GM12878 (cell line): ENCODE data around the gene UBR7. TPM values are rescaled to one million over a fixed set of nuclear protein-coding genes. Genes with fewer than 3 reads are reported as not detected.
"Not testable (repeated sequence)": the region's sequence is repeated elsewhere in the genome, so short reads cannot be mapped to it uniquely, and the experiment has no call there.

Experiments
- ATAC-seq: fragments of 200-7000 bp; cut with Tn5 transposase; 3 replicates; pipeline ENCODE4 v1.9.1; 2020; ENCODE audit warnings: mild to moderate bottlenecking, moderate library complexity
- BruUV-seq: library from RNA; stranded (reverse); fragments of 400-500 nt; replicated peaks from 2 replicates; lab custom pipeline; 2021; lab: Mats Ljungman, UMichigan
- CTCF ChIA-PET: fragments of 300-600 bp; sonication (Branson Sonifier 250); formaldehyde crosslinking; extraction: SDS; loops from one replicate; lab custom pipeline; 2021; ENCODE audit warnings: inconsistent platforms; lab: Yijun Ruan, JAX
- POLR2A ChIA-PET: fragments of 350-600 bp; formaldehyde crosslinking; extraction: SDS; loops from one replicate; lab custom pipeline; 2021; ENCODE audit warnings: inconsistent platforms; lab: Charles Lee
- RAD21 ChIA-PET: fragments of 300-600 bp; sonication (Branson Sonifier 250); formaldehyde crosslinking; loops from one replicate; lab custom pipeline; 2023; ENCODE audit warnings: antibody characterized with exemption; ENCODE audit not compliant: unreplicated experiment; lab: Charles Lee
- SMC1A ChIA-PET: fragments of 300-600 bp; sonication (Branson Sonifier 250); formaldehyde crosslinking; loops from one replicate; lab custom pipeline; 2023; ENCODE audit not compliant: unreplicated experiment, uncharacterized antibody; lab: Charles Lee
- DNase-seq: peaks from one replicate; pipeline ENCODE4 v3.0.0-alpha.2; 2011; ENCODE audit warnings: low read depth, low spot score
- FAIRE-seq: peaks from 3 replicates; lab custom pipeline; 2011; peaks lifted over from hg19 to GRCh38; lab: Jason Lieb, UNC
- H2AFZ ChIP-seq: 2 replicates; pipeline ENCODE4 v1.6.0; 2011; ENCODE audit warnings: low read depth, low read length, control low read depth; ENCODE audit not compliant: control insufficient read depth
- H3K27ac ChIP-seq: 2 replicates; pipeline ENCODE4 v1.5.1; 2011; ENCODE audit warnings: control low read depth; ENCODE audit not compliant: control insufficient read depth, insufficient read depth
- H3K27me3 ChIP-seq, 2 experiments: replicated peaks in 1 of 2; 2 replicates each; pipeline versions ENCODE4 v1.6.0 to v1.6.1; 2011; ENCODE audit warnings: low read length in 1 of 2; ENCODE audit not compliant: control insufficient read depth in 2 of 2, insufficient read depth in 2 of 2
- H3K36me3 ChIP-seq, 2 experiments: 2 replicates each; pipeline ENCODE4 v1.5.1; 2011; ENCODE audit warnings: low read length in 1 of 2; ENCODE audit not compliant: control insufficient read depth in 2 of 2, insufficient read depth in 2 of 2
- H3K4me1 ChIP-seq: 2 replicates; pipeline ENCODE4 v1.6.1; 2011; ENCODE audit warnings: mild to moderate bottlenecking, low read length, moderate library complexity, mixed read lengths; ENCODE audit not compliant: control insufficient read depth, insufficient read depth
- H3K4me2 ChIP-seq: 2 replicates; pipeline ENCODE4 v1.6.0; 2011; ENCODE audit warnings: control low read depth; ENCODE audit not compliant: control insufficient read depth, insufficient read depth
- H3K4me3 ChIP-seq: fragments of 200-600 bp; sonication (generic); 2 replicates; pipeline ENCODE4 v1.5.1; 2016
- H3K79me2 ChIP-seq: 2 replicates; pipeline ENCODE4 v1.6.0; 2011; ENCODE audit warnings: low read length; ENCODE audit not compliant: control insufficient read depth, insufficient read depth
- H3K9ac ChIP-seq: 2 replicates; pipeline ENCODE4 v1.8.0; 2011; ENCODE audit warnings: low read length, control low read depth, mixed read lengths; ENCODE audit not compliant: control insufficient read depth, insufficient read depth
- H3K9me3 ChIP-seq: replicated peaks from 3 replicates; pipeline ENCODE4 v1.5.1; 2011; ENCODE audit warnings: mild to moderate bottlenecking, low read length; ENCODE audit not compliant: control insufficient read depth, insufficient read depth
- H4K20me1 ChIP-seq: 2 replicates; pipeline ENCODE4 v1.6.0; 2011; ENCODE audit not compliant: control insufficient read depth, insufficient read depth
- CHD1 ChIP-seq: IDR thresholded peaks from 2 replicates; pipeline ENCODE4 v1.6.1; 2012; ENCODE audit warnings: low read depth, low read length, improper control_type of control experiment
- ESRRA ChIP-seq: IDR thresholded peaks from 2 replicates; pipeline ENCODE4 v1.6.1; 2012; ENCODE audit warnings: mild to moderate bottlenecking, low read length, improper control_type of control experiment
- EZH2 ChIP-seq: IDR thresholded peaks from 2 replicates; pipeline ENCODE4 v1.6.1; 2012; ENCODE audit warnings: low read depth, mild to moderate bottlenecking, control low read depth, inconsistent platforms, low read length, borderline replicate concordance; ENCODE audit not compliant: control insufficient read depth
- IRF5 ChIP-seq: fragments of 450-650 bp; IDR thresholded peaks from 2 replicates; pipeline ENCODE4 v1.6.1; 2017; ENCODE audit warnings: borderline replicate concordance
- MTA2 ChIP-seq: fragments of 450-650 bp; IDR thresholded peaks from 2 replicates; pipeline ENCODE4 v1.6.1; 2016; ENCODE audit warnings: low read depth, mild to moderate bottlenecking, moderate library complexity
- RELB ChIP-seq: fragments of 450-650 bp; IDR thresholded peaks from 2 replicates; pipeline ENCODE4 v1.6.1; 2017; ENCODE audit warnings: low read depth, mild to moderate bottlenecking, moderate library complexity
- SRF ChIP-seq, 2 experiments: IDR thresholded peaks; 2 replicates each; pipeline ENCODE4 v1.6.1; 2011; ENCODE audit warnings: low read depth in 2 of 2, low read length in 2 of 2, mild to moderate bottlenecking in 1 of 2, moderate library complexity in 1 of 2
- ZBTB40 ChIP-seq: fragments of 450-650 bp; IDR thresholded peaks from 2 replicates; pipeline ENCODE4 v1.6.1; 2016; ENCODE audit warnings: mild to moderate bottlenecking, moderate library complexity, borderline replicate concordance
- WGBS: methylation state at CpG from one replicate; pipeline ENCODE4 v1.1.6; 2016; ENCODE audit warnings: low lambda C conversion rate; ENCODE audit not compliant: insufficient replicate concordance, insufficient coverage; ENCODE audit errors: missing lambda C conversion rate; 5-methylcytosine and 5-hydroxymethylcytosine counted together
- in situ Hi-C: fragments of 300-500 bp; cut with MboI; formaldehyde crosslinking; loops from 9 replicates; pipeline ENCODE4 v1.14.3; 2018; ENCODE audit warnings: mixed read lengths
- intact Hi-C: fragments of 100-400 bp; cut with micrococcal nuclease; formaldehyde crosslinking; loops from one replicate; pipeline ENCODE4 v1.14.2; 2022; ENCODE audit not compliant: unreplicated experiment
- polyA plus RNA-seq, 11 experiments: library from polyadenylated mRNA; depleted of rRNA in 4 of 11; unstranded in 6 of 11; stranded (reverse) in 5 of 11; fragments of >200 nt; fragmentation: Nextera tagmentation in 4 of 11; fragmentation: Illumina TruSeq in 1 of 11; extraction: Ambion mirVana in 4 of 11; extraction: Trizol in 1 of 11; gene quantifications; 1 replicate in 1 of 11; 2 replicates in 10 of 11; pipeline versions ENCODE4 v1.2.1 to v1.2.3, GENCODE V29; 2011 to 2016; ENCODE audit warnings: inconsistent platforms in 2 of 11, missing spikeins in 2 of 11, low read depth in 1 of 11
- total RNA-seq, 4 experiments: library from RNA; depleted of rRNA in 3 of 4; stranded (reverse); fragments of >200 nt in 3 of 4; fragmentation: Illumina TruSeq in 1 of 4; extraction: Trizol in 1 of 4; gene quantifications; 2 replicates each; pipeline versions ENCODE4 v1.2.1 to v1.2.3, GENCODE V29; 2013 to 2021

Gene UBR7
- total and polyA plus RNA-seq, 10 of the 15 experiments (the other 5 are each of a cell fraction or from before 2014, with no cell fraction given) = 14.3 to 85.6 (median 49.9) TPM

GRCh38 chr14:93233078-93233477, 26.0 kb downstream of the UBR7 start:
- in situ Hi-C loops = loop anchor here (25.0 kb wide), 1 partner anchor 304 kb away; no protein-coding TSS in a partner anchor
- FAIRE-seq, POLR2A ChIA-PET, BruUV-seq, H3K36me3 ChIP-seq, H3K4me1 ChIP-seq, H3K27me3 ChIP-seq, ATAC-seq, intact Hi-C loops, DNase-seq, H3K79me2 ChIP-seq, H3K4me2 ChIP-seq, H2AFZ ChIP-seq, H4K20me1 ChIP-seq, H3K27ac ChIP-seq, H3K9ac ChIP-seq, H3K4me3 ChIP-seq, H3K9me3 ChIP-seq: not testable (repeated sequence)
- RAD21 ChIA-PET = interaction anchor here (1.0 to 1.4 kb wide), 2 partner anchors 9 to 315 kb away, joined by 3 to 5 read pairs; no protein-coding TSS in a partner anchor
- WGBS = 74% methylated on average over 5 of the region's 5 CpGs
- SMC1A ChIA-PET = interaction anchor here (0.6 to 5.5 kb wide), 9 partner anchors 91 to 386 kb away, joined by 3 to 25 read pairs (median 3); no protein-coding TSS in a partner anchor
- CTCF ChIA-PET = interaction anchor here (0.7 to 3.9 kb wide), 11 partner anchors 14 to 386 kb away, joined by 3 to 17 read pairs (median 3); partner anchors contain the start of genes GON7 and UBR7

- no peak for FAIRE-seq
- intact Hi-C loops (loop anchor here (2.0 to 5.0 kb wide), 2 partner anchors 313 to 384 kb away; no protein-coding TSS in a partner anchor), in situ Hi-C loops (loop anchor here (25.0 kb wide), 1 partner anchor 303 kb away; no protein-coding TSS in a partner anchor)
- ChIA-PET POLR2A (no interaction called here), RAD21 (no interaction called here), CTCF (interaction anchor here (0.6 to 3.9 kb wide), 8 partner anchors 12 to 384 kb away, joined by 3 to 17 read pairs (median 4); no protein-coding TSS in a partner anchor), SMC1A (interaction anchor here (0.7 to 5.5 kb wide), 7 partner anchors 22 to 384 kb away, joined by 3 to 25 read pairs (median 4); no protein-coding TSS in a partner anchor)
- no peaks in the 10 kb centered on the region for H3K27me3 ChIP-seq
- H2AFZ ChIP-seq = no peak overlapping the region
- DNase-seq = no peak
- no peaks in the 10 kb centered on the region for H4K20me1 ChIP-seq
- BruUV-seq = no TSS peak
- no peaks in the 10 kb centered on the region for H3K36me3 ChIP-seq
- H3K4me1 ChIP-seq = no peaks in the 10 kb centered on the region; the same call in 1 of the 2 replicates
- no peaks in the 10 kb centered on the region for H3K9me3 ChIP-seq
- no peak overlapping the region for H3K27ac ChIP-seq
- H3K4me2 ChIP-seq = no peak overlapping the region
- ATAC-seq = no peak
- H3K79me2 ChIP-seq = no peaks in the 10 kb centered on the region
- WGBS = 75% methylated on average over 10 of the region's 10 CpGs
- H3K4me3 ChIP-seq = no peak overlapping the region
- no peak overlapping the region for H3K9ac ChIP-seq
- TF ChIP-seq RELB = no peak
- no peak for TF ChIP-seq ESRRA
- TF ChIP-seq ZBTB40 = no peak
- TF ChIP-seq IRF5 = no peak
- no peak for TF ChIP-seq EZH2
- no peak for TF ChIP-seq MTA2
- TF ChIP-seq CHD1 = no peak
- no peak for TF ChIP-seq SRF (IDR thresholded peaks at IDR 0.05; ENCODE audit: low read depth in 2 of 2, low read length in 2 of 2)
Observed at GRCh38 chr14:93234798-93235197, 27.7 kb downstream of the UBR7 start.
